GM19023 (cell line): ENCODE measurements around the gene ADGRE3.
"Not testable (repeated sequence)": the region's sequence is repeated elsewhere in the genome, so short reads cannot be mapped to it uniquely, and the experiment has no call there.

Experiments used
- ATAC-seq: cut with Tn5 transposase; IDR thresholded peaks from one replicate; pipeline ENCODE4 v1.9.1; 2021; ENCODE audit warnings: mild to moderate bottlenecking, moderate library complexity; ENCODE audit not compliant: unreplicated experiment

Gene ADGRE3

GRCh38 chr19:14672188-14672872, 2.3 kb downstream of the ADGRE3 start:
- no peak for ATAC-seq

DNA sequence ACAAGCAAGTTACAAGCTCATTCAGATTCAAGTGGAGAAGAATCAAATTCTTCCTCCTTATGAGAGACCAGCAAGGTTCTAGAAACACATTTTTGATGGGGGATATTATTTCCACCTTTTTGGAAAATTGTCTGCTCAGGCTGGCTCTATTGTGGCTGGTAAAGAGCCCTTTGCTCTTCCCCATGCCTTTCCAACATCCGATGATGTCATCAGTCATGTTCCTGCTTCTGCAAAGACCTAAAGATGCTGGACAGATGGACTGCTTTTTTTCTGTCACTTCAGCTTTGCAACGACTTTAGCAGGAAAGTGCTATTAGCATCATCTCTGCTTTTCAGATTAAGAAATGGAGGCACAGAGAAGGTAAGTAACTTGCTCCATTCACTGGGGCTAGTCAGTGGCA, 4.2 kb downstream of the ADGRE3 start:
- ATAC-seq = no peak

- no peak for ATAC-seq
These were observed 4.7 kb downstream of the ADGRE3 start for GRCh38 chr19:14669940-14670339.

- ATAC-seq = no peak
These were observed 13.2 kb downstream of the ADGRE3 start for GRCh38 chr19:14661372-14661924.

DNA sequence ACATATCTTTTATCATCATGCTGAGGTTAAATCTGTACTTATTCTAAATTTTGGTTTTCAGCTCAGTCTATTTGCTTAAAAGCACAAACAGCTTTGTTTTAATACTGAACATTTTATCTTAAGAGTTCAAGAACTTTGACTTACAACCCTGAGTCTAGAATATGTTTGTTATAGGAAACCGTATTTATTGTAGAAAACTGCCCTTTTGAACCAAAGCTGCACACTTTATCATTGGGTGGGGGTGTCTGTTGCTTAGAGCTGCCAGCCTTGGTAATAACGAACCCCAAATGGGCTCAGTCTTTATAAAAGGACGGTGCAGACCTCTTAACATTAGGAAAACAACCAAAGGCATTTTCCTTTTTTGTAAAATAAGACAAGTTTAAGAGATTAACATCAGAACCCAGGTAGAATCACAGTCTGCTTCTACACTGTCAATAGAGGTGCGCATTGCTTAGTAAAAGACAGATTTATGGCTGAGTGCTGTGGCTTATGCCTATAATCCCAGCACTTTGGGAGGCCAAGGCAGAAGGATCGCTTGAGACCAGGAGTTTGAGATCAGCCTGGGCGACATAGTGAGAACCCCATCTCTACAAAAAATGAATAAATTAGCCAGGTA, 14.7 kb downstream of the ADGRE3 start:
- no peak for ATAC-seq

DNA sequence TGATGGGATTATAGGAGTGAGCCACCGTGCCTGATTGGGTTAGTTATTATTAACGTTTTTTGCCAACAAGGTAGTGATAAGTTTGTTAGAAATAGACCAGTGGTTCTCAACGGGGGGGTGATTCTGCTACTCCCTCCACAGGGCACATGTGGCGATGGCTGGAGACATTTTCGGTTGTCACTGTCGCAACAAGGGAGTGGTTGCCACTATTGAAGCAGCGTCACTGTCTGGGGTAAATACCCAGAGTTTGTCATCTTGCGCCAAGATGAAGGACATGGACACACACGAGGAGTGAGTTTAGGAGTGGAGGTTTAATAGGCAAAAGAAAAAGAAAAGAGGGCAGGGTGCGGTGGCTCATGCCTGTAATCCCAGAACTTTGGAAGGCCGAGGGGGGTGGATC, 18.9 kb downstream of the ADGRE3 start:
- ATAC-seq = no peak

DNA sequence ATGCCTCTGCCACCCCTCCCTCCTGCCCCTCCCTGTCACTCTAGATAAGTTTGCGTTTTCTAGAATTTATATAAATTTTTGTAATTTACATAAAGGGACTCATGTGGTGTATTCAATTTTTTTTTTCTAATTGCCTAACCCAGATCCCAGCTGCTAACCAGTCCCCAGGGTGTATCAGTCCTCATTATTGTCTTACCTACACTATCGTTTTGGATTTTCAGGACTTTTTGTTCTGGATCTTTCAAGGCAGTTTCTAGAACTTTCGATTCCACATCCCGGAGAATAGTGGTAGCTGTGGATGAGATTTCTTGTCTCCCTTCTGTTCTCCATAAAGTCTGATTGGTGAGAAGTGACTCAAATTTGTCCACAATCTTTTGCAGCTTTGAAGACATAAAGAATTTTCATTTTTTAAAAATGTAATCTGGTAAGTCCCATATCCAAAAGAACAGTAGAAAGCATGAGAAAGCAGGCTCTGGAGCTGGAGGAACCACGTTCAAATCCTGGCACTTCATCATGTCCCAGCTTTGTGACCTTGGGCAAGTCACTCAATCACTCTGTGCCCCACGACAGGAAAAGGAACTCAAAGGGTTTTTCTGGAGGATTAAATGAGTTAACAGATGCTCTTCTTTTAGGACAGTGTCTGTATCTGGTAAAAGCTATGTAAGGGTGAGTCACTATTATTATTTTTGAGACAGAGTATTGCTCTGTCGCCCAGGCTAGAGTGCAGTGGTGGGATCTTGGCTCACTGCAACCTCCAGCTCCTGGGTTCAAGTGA, 19.7 kb downstream of the ADGRE3 start:
- ATAC-seq = no peak

DNA sequence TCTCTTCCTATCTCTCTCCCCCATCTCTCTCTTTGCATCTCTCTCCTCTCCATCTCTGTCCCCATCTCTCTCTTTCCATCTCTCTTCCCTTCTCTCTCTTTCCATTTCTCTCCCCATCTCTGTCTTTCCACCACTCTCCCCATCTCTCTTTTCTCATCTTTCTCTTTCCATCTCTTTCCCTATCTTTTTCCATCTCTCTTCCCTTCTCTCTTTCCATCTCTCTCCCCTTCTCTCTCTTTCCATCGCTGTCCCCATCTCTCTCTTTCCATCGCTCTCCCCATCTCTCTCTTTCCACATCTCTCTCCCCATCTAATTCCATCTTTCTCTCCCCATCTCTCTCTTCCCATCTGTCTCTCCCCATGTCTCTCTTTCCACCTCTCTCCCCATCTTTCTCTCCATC, 24.5 kb downstream of the ADGRE3 start:
- ATAC-seq = no peak

DNA sequence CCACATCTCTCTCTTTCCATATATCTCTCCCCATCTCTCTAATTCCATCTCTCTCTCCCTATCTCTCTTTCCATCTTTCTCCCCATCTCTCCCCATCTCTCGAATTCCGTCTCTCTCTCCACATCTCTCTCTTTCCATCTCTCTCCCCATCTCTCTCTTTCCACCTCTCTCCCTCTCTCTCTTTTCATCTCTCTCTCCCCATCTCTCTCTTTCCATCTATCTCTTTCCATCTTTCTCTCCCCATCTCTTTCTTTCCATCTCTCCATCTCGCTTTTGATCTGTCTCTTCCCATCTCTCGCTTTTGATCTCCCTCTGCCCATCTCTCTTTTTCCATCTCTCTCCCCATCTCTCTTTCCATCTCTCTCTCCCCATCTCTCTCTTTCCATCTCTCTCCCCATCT, 25.6 kb downstream of the ADGRE3 start:
- ATAC-seq = no peak

- no peak for ATAC-seq
These were observed 26.1 kb downstream of the ADGRE3 start for GRCh38 chr19:14648506-14648905.

DNA sequence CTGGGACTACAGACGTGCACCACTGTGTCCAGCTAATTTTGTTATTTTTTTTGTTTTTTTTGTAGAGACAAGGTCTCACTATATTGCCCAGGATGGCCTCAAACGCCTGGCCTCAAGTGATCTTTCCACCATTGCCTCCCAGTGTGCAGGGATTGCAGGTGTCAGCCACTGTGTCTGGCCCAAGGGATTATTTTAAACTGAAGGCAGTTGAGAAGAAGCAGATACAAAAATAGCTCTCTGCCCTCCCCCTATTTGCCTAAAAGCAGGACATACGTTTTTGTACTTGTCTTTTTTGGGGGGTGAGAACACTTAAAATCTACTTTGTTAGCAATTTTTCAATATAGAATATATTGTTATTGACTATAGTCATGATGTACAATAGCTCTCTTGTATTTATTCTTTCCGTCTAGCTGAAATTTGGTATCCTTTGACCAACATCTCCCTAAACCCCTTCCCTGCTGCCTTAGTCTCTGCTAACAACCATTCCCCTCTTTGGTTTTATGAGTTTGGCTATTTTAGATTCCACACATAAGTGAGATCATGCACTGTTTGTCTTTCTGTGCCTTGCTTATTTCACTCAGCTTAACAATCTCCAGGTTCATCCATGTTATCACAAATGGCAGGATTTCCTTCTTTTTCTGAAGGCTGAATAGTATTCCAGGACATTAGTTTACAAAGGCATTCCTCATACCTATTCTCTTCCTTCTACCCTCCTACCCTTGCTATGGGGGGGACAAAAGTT, 34.9 kb downstream of the ADGRE3 start:
- ATAC-seq = no peak

GRCh38 chr19:14632286-14632685, 42.4 kb downstream of the ADGRE3 start:
- no peak for ATAC-seq

GRCh38 chr19:14629557-14629956, 45.1 kb downstream of the ADGRE3 start:
- no peak for ATAC-seq

GRCh38 chr19:14624491-14624890, 50.2 kb downstream of the ADGRE3 start:
- ATAC-seq = not testable (repeated sequence)

DNA sequence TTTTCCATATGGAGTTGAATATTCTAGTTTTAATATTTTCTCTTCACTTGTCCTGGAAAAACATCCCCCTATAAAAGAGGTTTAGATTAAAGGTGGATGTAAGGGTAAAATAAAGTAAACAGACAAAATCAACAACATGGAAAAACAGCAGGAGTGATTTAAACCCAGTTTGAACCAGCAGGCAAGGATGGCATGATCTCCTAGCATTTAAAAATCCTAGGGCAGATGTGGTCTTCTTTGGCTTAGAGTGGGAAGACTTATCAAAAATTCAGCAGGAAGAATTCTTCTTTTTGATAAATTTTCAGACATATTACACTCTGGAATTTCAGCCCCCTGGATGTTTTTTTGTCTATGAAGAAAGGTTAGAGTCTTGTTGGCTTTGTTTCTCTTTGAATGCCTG, 55.2 kb downstream of the ADGRE3 start:
- ATAC-seq = no peak

DNA sequence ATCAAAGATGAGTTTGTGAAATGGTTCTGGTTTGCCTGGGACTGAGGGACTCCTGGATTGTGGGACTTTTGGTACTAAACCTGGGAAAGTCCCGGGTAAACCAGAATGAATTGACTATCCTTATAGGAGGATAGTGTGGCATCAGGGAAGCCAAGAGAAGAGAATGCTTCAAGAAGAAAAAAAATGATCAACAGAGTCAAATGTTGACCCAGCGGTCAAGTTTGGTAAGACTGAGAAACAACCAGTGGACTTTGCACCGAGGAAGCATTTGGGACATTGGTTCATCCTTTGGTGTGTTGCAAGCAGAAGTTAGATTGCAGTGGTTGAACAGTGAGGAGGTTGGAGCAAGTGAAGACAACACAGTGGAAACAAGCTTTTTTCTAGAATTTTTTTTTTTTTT, 58.2 kb downstream of the ADGRE3 start:
- ATAC-seq = no peak

GRCh38 chr19:14615623-14616022, 59.0 kb downstream of the ADGRE3 start:
- ATAC-seq = no peak

GRCh38 chr19:14614099-14614412, 60.6 kb downstream of the ADGRE3 start:
- no peak for ATAC-seq

GRCh38 chr19:14613399-14614098, 61.1 kb downstream of the ADGRE3 start:
- not testable (repeated sequence) for ATAC-seq

DNA sequence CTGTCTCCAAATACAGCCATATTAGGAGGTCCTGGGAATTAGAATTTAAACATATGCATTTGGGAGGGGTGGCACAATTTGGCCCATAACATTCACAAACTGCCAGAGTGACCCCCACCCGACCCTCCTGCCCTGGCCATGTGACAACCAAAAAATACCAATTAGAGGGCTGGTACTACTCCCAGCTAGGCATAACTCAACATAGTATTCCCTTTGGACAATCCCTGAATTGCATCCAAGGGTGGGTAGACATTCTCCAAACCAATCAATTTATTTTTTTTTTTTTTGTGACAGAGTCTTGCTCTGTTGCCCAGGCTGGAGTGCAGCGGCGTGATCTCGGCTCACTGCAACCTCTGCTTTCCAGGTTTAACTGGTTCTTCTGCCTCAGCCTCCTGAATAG, 62.0 kb downstream of the ADGRE3 start:
- ATAC-seq = no peak

- not testable (repeated sequence) for ATAC-seq
These were observed 62.4 kb downstream of the ADGRE3 start for GRCh38 chr19:14612242-14612641.
